GM18508 (cell line): ENCODE data around the gene ZNF428.
"Not testable (repeated sequence)": the region's sequence is repeated elsewhere in the genome, so short reads cannot be mapped to it uniquely, and the experiment has no call there.

Experiments
- ATAC-seq: cut with Tn5 transposase; IDR thresholded peaks from one replicate; pipeline ENCODE4 v1.9.1; 2021; ENCODE audit warnings: moderate number of reproducible peaks; ENCODE audit not compliant: insufficient read depth, unreplicated experiment

The ZNF428 gene

DNA sequence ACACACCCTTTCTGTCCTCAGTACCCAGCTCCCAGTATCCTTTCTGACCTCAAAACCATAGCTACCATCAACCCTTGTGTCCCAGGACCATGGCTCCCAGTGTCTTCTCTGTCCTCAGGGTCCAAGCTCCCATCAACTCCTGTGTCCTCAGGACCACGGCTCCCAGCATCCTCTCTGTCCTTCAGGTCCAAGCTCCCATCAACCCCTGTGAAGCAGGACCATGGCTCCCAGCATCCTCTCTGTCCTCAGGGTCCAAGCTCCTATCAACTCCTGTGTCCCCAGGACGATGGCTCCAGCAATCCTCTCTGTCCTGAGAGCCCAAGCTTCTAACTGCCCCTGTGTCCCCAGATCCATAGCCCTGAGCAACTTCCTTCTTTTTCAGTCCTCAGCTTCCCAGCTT is 21.9 kb upstream of the ZNF428 start:
- no peak for ATAC-seq

DNA sequence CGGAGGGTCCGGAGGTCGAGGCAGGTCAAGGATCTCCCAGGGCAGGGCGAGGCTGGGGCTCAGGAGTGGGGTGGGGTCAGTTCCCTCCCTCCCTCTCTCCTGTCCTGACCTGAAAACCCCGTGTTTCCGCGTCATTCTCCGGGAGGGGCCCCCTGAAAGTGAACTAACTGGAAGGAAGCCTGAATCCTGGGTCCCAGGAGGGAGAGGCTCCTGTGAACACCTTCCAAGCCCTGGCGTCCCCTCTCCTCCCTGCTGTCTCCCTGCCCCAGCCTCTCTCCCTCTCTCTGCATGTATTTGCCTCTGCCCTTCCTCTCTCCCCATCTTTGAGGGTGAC is 21.0 kb upstream of the ZNF428 start:
- no peak for ATAC-seq

DNA sequence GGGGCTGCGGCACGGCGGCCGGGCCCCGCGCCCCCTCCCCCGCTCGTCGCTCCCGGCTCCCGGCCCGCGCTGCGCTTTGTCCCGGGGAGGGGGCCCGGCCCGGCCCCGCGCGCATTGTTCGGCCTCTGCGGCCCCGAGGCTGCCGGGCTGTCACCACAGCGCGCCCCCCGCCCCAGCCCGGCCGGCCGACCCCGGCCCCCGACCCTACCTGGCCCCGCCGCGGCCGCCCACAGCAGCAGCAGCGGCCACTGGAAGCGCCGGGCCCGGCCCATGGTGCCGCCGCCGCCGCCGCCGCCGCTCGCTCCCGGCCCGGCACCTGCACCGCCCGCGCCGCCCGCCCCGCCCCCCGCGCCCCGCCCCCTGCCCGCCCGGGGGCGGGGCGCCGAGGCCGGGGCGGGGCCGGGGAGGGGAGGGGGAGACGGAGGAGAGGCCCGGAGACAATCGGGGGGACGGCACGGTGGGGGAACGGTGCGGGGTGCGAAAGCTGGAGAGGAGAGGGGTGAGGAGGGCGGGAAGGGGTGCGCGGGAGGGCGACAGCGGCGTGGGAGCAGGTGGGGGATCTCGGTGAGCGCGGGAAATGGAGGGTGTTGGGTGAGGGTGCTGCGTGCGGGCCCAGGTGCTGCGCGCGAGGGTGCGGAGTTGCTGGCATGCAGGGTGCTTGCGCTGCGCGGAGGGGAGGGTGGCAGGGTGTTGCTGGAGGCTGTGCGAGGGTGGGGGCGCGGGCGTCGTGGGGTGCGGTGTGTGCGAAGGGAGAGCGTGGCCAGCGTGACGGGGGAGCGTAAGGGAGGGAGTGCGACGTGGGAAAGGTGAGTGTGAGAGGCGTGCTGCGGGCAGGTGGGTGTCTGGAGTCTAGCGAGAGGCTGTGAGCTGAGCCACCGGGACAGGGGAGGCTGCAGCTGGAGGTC is 20.3 kb upstream of the ZNF428 start, which contains the start of gene CADM4:
TSS of gene CADM4 (minus strand) at position 332 of the 905 bp plus-strand sequence. CDS start at position 272, 60 bp downstream.
- ATAC-seq, result no peak

DNA sequence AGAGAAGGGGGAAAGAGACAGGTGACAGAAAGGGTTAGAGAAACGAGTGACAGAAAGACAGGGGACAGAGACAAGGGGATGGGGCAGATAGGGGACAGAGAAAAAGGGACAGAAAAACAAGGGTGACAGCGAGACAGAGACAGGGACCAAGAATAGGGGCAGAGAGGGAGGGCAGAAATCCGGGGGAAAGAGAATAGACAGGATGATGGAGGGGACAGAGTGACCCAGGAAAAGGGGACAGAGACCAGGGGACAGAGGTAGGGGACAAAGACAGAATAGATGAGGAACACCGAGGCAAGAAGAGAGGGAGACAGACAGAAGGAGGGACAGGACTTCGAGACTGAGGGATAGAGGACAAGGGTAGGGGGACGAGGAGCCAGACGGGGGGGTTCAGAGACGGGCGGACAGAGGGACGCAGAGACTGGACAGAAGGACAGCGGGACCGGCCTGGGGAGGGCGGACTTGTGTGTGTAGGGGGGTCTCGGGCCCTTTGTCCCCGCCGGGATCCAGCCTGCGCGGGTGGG is 19.6 kb upstream of the ZNF428 start:
- no peak for ATAC-seq

DNA sequence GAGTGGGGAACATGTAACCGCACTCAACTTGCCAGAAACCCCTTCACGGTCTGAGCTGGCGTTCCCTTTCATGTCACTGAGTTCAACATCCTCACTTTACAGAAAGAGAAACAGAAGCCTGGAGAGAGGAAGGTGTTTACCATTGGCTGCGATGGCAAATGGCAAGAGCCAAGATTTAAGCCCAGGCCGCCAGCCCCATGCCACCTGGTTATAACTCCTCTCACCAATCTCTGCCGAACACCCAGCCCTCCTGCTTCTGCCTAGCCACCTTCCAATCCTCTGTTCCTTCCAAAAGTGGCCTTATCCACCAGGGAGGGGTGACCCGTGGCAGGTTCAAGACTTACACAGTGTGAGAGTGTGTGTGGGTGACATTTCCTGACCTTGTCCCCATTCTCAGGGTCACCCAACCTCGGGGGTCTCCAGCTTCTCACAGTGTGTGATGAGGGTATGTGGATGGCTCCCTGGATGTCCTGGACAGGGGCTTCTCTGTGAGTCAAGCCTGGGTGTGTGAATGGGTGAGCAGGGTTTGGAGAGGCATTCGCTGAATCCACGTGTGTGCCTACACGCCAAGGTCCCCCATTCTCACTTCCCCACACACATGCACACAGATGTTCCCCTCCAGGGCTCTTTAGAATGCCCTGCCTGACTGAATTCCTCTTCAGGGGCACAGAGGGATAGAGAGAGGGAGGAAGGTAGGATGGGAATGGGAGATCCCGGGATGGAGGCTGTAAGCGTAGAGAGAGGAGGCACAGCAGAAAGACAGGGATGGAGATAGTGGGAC is 19.0 kb upstream of the ZNF428 start:
- no peak for ATAC-seq

DNA sequence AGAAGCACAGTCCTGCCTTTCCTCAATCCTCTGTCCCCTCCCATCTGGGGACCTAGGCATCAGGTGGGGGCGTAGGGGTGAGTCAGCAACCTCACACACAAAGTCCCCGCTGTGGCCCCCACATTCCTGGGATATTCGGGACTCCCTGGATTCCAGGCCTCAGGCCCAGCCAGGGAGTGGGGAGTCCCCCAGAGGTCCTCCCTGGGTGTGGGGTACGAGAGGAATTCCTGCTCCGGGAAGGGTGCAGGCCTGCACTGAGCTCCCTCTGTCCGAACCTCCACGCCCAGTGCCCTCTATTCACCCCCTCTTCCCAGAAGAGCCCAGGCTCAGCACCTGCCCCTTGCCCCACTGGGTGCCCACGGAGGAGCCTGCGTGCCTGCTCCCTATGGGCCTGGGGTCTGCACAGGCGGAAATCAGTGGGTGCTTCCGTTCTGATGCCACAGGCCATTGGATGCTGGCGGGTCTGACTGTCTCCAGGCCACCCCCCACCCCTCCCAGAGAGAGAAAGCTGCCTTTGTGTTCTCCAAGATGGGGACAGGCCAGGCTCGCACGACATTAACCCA is 16.8 kb upstream of the ZNF428 start:
- no peak for ATAC-seq

DNA sequence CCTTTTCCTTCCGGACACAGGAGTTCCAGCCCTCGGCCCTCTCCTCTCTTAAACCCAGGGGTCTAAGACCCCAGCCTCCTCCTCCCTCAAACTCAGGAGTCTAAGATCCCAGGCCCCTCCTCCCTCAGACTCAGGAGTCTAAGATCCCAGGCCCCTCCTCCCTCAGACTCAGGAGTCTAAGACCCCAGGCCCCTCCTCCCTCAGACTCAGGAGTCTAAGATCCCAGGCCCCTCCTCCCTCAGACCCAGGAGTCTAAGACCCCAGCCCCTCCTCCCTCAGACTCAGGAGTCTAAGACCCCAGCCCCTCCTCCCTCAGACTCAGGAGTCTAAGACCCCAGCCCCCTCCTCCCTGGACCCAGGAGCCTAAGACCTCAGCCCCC is 16.1 kb upstream of the ZNF428 start:
- ATAC-seq, result not testable (repeated sequence)

DNA sequence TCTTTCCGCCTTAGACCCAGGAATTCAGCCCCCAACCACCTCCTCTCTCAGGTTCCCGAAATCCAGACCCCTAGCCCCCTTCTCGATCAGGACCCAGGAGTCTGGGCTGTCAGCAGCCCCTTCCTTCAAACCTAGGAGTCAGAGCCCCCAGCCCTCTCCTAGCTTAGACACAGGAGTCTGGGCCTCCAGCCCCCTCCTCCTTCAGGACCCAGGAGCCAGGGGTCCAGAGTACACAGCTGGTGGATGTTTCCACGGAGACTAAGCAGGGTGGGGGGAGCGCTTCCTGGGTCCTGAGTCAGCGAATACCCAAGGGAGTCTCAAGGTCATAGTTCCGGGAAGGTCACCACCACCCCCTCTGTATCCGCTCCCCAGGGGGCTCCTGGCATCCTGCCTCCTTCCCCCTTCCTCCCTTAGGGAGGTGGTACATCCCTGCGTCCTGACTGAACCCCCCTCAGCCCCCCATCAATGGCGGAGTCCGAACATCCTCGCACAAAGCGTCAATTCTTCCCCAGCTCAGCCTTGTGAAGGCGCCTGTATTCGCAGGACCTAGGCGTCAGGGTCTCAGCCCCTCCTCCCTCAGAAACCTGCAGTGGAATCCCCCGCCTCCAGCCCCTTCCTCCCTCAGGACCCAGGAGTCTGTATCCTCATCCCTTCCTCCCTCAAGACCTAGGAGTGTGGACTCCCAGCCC is 15.6 kb upstream of the ZNF428 start:
- ATAC-seq, result no peak

DNA sequence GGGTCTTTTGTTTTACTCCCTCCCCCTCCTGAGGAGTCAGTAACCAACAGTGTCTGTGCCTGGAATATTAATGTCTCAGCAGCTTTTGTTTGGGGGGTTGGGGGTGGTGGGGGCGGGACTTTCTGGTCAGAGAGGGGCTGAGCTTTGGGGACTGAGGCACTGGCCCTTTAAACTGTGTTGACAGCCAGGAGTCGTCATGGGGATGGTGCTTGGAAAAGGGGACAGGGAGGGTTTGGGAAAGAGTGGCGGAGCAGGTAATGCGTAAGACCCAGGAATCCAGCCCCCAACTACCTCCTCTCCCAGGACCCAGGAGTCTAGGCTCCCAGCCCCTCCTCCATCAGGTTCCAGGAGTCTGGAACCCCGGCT is 15.1 kb upstream of the ZNF428 start:
- ATAC-seq, result no peak

DNA sequence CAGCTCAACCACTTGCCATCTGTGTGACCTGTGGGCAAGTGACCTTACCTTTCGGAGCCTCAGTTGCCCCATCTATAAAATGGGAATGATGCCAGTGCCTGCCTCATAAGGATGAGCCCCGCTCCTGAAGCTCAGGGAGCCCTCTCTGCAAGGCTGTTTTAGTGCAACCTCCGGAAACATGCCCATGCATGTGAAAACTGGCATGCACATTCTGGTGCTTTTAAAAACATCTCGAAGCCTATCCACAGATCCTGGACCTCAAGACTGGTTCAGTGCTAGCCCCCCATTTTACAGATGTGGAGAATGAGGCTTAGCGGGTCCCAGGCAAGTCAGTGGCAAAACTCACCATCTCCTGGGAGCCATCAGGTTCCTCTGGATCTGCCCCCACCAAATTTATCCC is 14.6 kb upstream of the ZNF428 start:
- no peak for ATAC-seq

DNA sequence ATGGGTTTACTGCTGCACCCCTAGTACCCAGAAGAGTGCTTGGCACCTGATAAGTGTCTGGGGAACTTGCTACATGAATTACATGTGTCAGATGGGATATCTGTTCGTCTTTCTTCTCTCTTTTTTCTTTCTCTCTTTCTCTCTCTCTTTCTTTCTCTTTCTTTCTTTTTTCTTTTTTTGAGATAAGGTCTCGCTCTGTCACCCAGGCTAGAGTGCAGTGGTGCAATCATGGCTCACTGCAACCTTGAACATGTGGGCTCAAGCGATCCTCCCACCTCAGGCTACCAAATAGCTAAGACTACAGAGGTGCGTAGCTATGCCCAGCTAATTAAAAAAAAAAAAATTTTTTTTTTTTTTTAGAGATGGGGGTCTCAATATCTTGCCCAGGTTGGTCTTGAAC is 14.1 kb upstream of the ZNF428 start:
- ATAC-seq, result no peak

DNA sequence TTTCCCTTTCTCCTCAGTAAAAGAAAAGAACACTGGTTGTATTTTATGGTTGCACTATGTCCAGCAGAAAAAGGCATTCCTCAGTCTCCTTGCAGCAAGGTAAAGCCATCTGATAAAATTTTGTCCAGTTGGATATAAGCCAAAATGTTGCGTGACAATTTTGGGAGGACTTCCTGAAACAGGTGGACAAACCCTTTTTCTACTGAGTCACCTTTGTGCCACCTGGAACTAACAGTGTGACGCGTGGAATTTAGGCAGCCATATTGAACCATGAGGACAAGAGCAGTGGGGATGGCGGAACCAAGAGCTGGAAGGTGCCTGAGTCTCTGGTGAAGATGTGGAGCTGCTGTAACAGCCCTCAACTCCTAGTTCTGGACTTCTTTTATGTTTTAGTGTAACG is 12.1 kb upstream of the ZNF428 start:
- no peak for ATAC-seq

DNA sequence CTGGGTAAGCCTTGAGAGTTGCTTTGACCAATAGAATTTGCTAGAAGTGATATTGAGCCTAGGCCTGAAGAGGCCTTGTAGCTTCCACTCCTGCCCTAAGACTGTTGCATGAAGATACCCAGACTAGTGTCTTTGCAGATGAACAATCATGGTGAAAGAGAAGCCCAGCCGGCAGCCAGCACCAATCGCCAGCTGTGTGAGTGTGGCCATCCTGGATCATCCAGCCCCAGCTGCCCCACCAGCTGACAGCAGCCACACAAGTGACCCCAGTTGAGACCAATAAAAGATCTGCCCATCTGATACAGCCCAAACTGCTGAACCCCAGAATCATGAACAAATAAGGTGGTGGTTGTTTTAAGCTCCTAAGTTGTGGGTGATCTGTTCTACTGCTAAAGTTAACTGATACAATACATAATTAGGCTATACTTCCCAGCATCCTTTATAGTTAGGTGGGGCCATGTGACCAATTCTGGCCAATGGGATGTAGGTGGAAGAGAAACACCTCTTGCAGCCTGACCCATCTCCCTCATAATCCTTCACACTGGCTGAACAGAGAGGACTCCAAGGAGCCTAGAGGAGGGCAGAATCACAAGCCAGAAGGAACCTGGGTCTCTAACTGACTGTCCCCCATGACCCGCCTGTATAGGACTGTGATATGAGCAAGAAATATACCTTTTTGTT is 9.4 kb upstream of the ZNF428 start:
- no peak for ATAC-seq

DNA sequence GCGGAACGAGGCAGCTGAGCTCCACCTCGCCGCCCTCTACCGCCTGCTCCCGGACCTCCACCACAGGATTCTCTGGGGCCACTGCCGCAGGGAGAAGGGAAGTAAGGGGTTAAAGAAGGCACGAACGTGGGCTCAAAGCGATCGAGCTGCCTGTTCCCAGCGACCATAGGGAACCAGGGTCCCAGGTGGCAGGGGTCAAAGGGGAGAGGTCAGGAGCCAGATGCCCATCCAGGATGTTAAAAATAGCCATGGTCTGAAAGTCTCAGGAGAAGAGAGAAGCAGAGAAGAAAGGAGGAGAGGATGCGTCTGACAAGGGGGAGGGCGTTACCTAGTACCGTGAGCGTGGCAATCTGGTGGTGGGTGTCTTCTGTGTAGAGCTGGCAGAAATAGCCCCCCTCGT is 7.4 kb upstream of the ZNF428 start:
- no peak for ATAC-seq

DNA sequence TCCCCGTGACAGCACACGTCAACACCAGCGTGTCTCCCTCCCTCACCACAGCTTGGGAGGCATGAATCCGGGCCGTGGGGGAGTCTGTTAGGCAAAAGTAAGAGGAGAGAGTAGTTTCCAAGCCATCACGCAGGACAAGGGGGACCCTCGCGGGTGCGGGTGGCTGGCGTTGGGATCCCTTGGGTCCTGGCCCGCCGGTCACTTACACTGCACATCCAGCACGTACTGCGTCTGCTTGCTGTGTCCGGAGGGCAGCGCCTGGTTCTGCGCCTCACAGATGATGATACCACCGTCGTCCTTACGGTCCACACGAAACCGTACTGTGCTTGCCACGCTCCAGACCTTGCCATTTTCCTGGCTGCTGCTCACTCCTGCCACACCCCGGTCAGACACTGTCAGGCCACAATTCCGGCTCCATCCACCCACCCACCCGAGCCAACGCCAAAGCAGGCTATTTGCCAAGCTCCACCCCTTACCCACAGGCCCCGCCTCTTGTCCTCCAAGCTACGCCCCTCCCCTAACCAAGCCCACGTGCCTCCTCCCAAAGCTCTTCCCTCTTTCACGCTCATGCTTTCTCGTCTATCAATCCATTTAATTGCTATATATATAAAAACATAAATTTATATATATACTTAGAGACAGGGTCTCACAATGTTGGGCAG is 6.6 kb upstream of the ZNF428 start:
- no peak for ATAC-seq

DNA sequence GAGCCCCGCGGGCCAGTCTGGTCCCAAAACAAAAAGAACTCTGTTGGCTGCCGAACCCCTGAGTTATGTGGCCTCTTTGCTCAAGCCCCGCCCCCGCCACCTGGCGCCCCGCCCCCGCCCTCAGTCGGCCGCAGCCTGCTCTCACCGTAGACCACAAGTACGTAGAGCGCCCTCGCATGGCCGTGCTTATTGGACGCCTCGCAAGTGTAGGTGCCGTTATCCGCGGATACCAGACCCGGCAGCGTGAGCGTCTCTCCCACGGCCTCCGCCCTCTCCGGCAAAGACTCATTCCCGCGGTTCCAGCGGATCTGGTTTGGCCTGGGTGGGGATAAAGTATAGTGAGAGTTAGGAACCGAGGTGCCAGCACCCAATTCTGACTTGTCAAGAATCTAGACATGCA is 5.5 kb upstream of the ZNF428 start:
- ATAC-seq, result no peak

DNA sequence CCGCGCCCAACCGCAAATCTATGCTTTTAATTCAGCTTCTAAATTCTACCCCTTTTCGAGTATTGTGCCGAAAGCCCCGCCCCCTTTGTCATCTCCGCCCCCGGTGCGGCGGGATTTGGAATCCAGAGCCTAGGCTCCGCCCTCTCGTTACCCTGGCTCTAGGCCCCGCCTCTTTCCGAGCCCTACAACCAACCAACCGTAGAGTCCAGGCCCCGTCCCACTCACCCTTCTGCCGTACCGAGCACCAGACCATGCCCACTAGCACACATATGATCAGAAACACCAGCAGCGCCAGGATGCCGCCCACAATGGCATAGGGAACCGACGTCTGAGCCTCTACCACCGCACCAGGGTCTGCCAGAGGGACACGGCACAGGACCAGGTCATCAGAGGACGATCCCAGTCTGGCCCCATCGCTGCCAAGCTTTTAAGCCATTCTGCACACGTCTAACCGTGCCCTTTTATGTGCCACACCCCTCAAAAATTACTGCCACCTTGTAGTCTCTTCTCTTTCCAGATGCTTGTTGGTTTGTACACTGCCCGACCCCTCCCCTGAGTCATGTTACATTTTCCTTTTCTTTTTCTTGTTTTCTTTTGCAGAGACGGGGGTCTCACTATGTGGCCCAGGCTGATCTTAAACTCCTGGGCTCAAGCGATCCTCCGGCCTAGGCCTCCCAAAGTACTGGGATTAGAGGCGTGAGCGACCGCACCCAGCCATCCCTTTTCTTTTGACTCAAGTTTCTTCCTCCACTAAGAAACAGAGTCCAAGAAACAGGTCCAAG is 4.7 kb upstream of the ZNF428 start:
- no peak for ATAC-seq

DNA sequence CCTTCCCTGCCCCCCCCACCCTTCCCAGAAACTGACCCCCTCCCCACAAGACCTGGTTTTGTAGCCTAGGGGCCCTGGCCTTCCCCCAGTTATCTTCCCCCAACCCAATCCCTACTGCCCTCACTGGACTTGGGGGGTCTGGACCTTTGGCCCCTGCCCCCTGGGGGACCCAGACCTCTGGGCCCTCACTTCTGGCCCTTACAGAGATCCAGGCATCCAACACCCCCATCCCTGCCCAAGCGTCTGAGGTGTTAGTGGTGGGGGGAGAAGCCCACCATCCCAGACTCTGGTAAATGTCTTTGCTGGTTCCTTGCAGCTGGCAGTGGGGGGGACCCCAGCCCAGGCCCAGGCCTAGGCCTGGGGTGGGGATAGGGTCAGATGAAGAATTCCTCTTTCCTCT is 3.5 kb upstream of the ZNF428 start:
- ATAC-seq, result no peak

DNA sequence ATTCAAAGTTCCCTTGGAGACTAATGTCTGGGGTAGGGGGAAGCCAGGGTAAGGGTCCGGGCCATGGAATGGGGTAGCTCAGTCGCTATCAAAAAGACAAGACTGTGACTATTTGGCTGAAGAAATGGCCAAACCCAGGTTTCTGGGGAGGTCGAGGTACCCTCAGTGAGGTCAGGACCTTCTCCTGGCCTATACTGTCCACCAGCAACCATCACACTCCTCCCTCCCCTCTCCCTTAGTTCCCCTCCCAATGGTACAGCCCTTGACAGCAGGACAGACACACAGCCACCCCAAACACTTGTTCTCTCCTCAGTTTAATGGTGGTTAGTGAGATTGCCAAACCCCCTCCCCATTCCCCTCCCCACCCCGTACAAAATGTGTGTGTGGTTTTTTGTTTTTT is 2.6 kb upstream of the ZNF428 start:
- no peak for ATAC-seq
